GM19025 (cell line): Measurements from ENCODE around the gene THSD4.

Source experiments
- ATAC-seq: cut with Tn5 transposase; IDR thresholded peaks from one replicate; pipeline ENCODE4 v1.9.1; 2021; ENCODE audit warnings: mild to moderate bottlenecking, low read depth, moderate library complexity; ENCODE audit not compliant: unreplicated experiment

THSD4 gene

GRCh38 chr15:71180986-71181853 lies 65.9 kb downstream of the THSD4 start:
- ATAC-seq: no peak

- ATAC-seq: no peak
These were observed 67.3 kb downstream of the THSD4 start for GRCh38 chr15:71182522-71182921.

GRCh38 chr15:71183063-71183462 lies 67.8 kb downstream of the THSD4 start:
- ATAC-seq: no peak

GRCh38 chr15:71185706-71186105 lies 70.4 kb downstream of the THSD4 start:
- ATAC-seq: no peak

- ATAC-seq: no peak
These were observed 71.0 kb downstream of the THSD4 start for GRCh38 chr15:71186267-71186666.

- no peak for ATAC-seq
These were observed 71.8 kb downstream of the THSD4 start for GRCh38 chr15:71187078-71187477.

- ATAC-seq: no peak
These were observed 72.3 kb downstream of the THSD4 start for GRCh38 chr15:71187526-71187925.

- no peak for ATAC-seq
These were observed 74.4 kb downstream of the THSD4 start for GRCh38 chr15:71189718-71190117.

- ATAC-seq: no peak
These were observed 76.0 kb downstream of the THSD4 start for GRCh38 chr15:71191296-71191695.

- ATAC-seq: no peak
These were observed 77.5 kb downstream of the THSD4 start for GRCh38 chr15:71192816-71193215.

- no peak for ATAC-seq
These were observed 79.0 kb downstream of the THSD4 start for GRCh38 chr15:71194286-71194685.

- ATAC-seq: no peak
These were observed 80.0 kb downstream of the THSD4 start for GRCh38 chr15:71195242-71195641.

- ATAC-seq: no peak
These were observed 82.3 kb downstream of the THSD4 start for GRCh38 chr15:71197620-71198019.

- no peak for ATAC-seq
These were observed 83.6 kb downstream of the THSD4 start for GRCh38 chr15:71198846-71199245.

GRCh38 chr15:71199384-71200351 lies 84.4 kb downstream of the THSD4 start:
- no peak for ATAC-seq

- no peak for ATAC-seq
These were observed 86.2 kb downstream of the THSD4 start for GRCh38 chr15:71201477-71201876.

- no peak for ATAC-seq
These were observed 87.4 kb downstream of the THSD4 start for GRCh38 chr15:71202712-71203111.

GRCh38 chr15:71203586-71204474 lies 88.6 kb downstream of the THSD4 start:
- no peak for ATAC-seq

GRCh38 chr15:71207141-71207540 lies 91.9 kb downstream of the THSD4 start:
- ATAC-seq: no peak

- no peak for ATAC-seq
These were observed 96.9 kb downstream of the THSD4 start for GRCh38 chr15:71212146-71212545.
